Calu3 (cell line): ENCODE measurements around the gene LRFN2. TPM values are rescaled to one million over a fixed set of nuclear protein-coding genes. Genes with fewer than 3 reads are reported as not detected.

Source experiments
- BruUV-seq: library from RNA; stranded (reverse); fragments of 400-500 nt; replicated peaks from 2 replicates; lab custom pipeline; 2021; lab: Mats Ljungman, UMichigan
- CTCF ChIA-PET: fragments of 300-600 bp; sonication (Branson Sonifier 250); formaldehyde crosslinking; loops from one replicate; lab custom pipeline; 2022; ENCODE audit warnings: antibody characterized with exemption; lab: Charles Lee
- DNase-seq: peaks from one replicate; pipeline ENCODE4 v3.0.0; 2022
- H3K27ac Mint-ChIP-seq: one replicate; pipeline ENCODE4 v1.8.0; 2022; ENCODE audit warnings: mixed read lengths; ENCODE audit not compliant: unreplicated experiment
- H3K27me3 Mint-ChIP-seq: one replicate; pipeline ENCODE4 v1.8.0; 2022; ENCODE audit warnings: mixed read lengths; ENCODE audit not compliant: unreplicated experiment
- H3K36me3 Mint-ChIP-seq: one replicate; pipeline ENCODE4 v1.8.0; 2022; ENCODE audit warnings: mild to moderate bottlenecking, moderate library complexity, mixed read lengths; ENCODE audit not compliant: insufficient read depth, unreplicated experiment
- H3K4me1 Mint-ChIP-seq: one replicate; pipeline ENCODE4 v1.8.0; 2022; ENCODE audit warnings: mild to moderate bottlenecking, low read depth, mixed read lengths; ENCODE audit not compliant: unreplicated experiment
- H3K4me3 Mint-ChIP-seq: one replicate; pipeline ENCODE4 v1.8.0; 2022; ENCODE audit warnings: mild to moderate bottlenecking, low read depth, moderate library complexity, mixed read lengths; ENCODE audit not compliant: unreplicated experiment
- H3K9me3 Mint-ChIP-seq: one replicate; pipeline ENCODE4 v1.8.0; 2022; ENCODE audit warnings: low read depth, mixed read lengths; ENCODE audit not compliant: unreplicated experiment
- intact Hi-C: fragments of 100-400 bp; cut with micrococcal nuclease; formaldehyde crosslinking; loops from one replicate; pipeline ENCODE4 v1.10.0; 2022; ENCODE audit not compliant: unreplicated experiment
- total RNA-seq: library from RNA; stranded (reverse); gene quantifications from 2 replicates; pipeline ENCODE4 v1.2.3, GENCODE V29; 2022
- TF ChIP-seq, protein P1 (sequence below): fragments of 200-600 bp; IDR thresholded peaks from one replicate; pipeline ENCODE4 v1.8.0; 2022; ENCODE audit warnings: antibody characterized with exemption; ENCODE audit not compliant: unreplicated experiment

The LRFN2 gene
- total RNA-seq, 1 experiment from 2014 or later = not detected

DNA sequence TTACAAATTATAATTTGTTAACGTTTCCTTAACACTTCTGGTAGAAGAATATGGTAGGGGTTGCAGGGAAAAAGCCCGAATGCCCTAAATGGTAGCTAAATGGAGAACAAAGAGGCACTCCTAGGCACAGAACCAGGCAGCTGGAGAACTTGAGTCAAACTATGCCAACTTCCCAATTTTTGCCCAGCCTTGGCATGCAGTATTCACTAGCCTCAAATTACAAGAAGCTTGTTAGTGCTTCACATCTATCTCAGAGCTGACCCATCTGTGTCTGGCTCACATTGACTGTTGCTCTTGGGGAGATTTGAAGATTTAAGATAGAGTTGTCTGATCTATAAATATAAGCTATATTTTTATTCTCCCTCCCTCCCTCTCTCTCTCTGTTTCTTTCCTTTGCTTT, 19.4 kb upstream of the LRFN2 start:
- no peak for DNase-seq
- peaks cover 95% of the 10 kb centered on the region for H3K27me3 Mint-ChIP-seq
- CTCF ChIA-PET = no interaction called here
- H3K9me3 Mint-ChIP-seq = no peaks in the 10 kb centered on the region
- BruUV-seq = no TSS peak
- intact Hi-C loops = no loop called here
- no peaks in the 10 kb centered on the region for H3K4me1 Mint-ChIP-seq
- H3K36me3 Mint-ChIP-seq = no peaks in the 10 kb centered on the region
- H3K4me3 Mint-ChIP-seq = no peak overlapping the region
- no peak overlapping the region for H3K27ac Mint-ChIP-seq
- TF ChIP-seq, protein P1, sequence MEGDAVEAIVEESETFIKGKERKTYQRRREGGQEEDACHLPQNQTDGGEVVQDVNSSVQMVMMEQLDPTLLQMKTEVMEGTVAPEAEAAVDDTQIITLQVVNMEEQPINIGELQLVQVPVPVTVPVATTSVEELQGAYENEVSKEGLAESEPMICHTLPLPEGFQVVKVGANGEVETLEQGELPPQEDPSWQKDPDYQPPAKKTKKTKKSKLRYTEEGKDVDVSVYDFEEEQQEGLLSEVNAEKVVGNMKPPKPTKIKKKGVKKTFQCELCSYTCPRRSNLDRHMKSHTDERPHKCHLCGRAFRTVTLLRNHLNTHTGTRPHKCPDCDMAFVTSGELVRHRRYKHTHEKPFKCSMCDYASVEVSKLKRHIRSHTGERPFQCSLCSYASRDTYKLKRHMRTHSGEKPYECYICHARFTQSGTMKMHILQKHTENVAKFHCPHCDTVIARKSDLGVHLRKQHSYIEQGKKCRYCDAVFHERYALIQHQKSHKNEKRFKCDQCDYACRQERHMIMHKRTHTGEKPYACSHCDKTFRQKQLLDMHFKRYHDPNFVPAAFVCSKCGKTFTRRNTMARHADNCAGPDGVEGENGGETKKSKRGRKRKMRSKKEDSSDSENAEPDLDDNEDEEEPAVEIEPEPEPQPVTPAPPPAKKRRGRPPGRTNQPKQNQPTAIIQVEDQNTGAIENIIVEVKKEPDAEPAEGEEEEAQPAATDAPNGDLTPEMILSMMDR = no peak

DNA sequence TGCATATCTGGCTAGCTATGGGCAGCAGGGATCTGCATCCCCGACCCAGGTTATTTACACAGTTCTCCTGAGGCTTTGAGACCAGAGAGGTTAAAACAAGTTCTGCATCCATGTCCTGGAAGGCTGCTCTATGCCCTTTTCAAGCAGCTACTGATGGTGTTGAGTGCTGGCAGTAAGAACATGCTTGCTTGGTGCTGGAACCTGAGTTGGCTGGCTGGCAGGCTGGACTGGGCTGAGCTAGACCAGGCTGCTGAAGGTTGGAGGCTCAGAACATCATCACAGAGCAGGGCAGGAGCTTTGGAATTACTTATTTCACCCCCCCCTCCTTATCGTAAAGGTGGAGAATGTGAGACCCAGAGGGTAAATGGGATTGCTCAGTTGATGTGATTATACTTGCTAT, 16.9 kb upstream of the LRFN2 start:
- intact Hi-C loops = no loop called here
- CTCF ChIA-PET = no interaction called here
- no TSS peak for BruUV-seq
- Mint-ChIP-seq H3K36me3 (no peaks in the 10 kb centered on the region), H3K27ac (no peak overlapping the region), H3K9me3 (no peaks in the 10 kb centered on the region), H3K4me1 (no peaks in the 10 kb centered on the region), H3K4me3 (no peak overlapping the region), H3K27me3 (peaks cover 91% of the 10 kb centered on the region)
- TF ChIP-seq, protein P1 = no peak
- no peak for DNase-seq

DNA sequence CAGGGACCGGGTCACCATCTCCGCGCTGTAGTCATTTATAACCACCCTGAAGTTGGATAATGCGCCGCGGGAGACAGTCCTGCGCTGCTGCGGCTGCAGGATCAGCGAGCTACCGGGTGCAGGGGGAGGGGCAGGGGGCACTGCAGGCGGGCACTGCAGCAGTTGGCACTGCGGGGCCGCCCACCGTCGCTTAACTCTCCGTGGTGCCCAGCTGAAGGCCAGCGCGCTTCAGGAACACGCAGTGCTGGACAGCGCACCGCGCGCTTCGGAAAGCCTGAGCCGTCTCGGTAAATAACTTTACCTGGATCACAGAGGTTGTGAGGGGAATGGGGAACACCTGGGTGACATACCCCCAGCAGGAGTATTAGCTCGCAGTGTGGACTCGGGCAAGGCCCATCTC, 12.4 kb upstream of the LRFN2 start:
- DNase-seq = no peak
- BruUV-seq = no TSS peak
- Mint-ChIP-seq H3K4me3 (no peak overlapping the region), H3K4me1 (no peaks in the 10 kb centered on the region), H3K27ac (no peak overlapping the region), H3K9me3 (no peaks in the 10 kb centered on the region), H3K36me3 (no peaks in the 10 kb centered on the region), H3K27me3 (peaks cover 50% of the 10 kb centered on the region)
- CTCF ChIA-PET = no interaction called here
- intact Hi-C loops = no loop called here
- TF ChIP-seq, protein P1 = no peak

GRCh38 chr6:40598516-40598915, 11.4 kb upstream of the LRFN2 start:
- intact Hi-C loops = no loop called here
- no TSS peak for BruUV-seq
- CTCF ChIA-PET = no interaction called here

More at GRCh38 chr6:40598516-40598915, 11.4 kb upstream of the LRFN2 start:
- H3K4me3 Mint-ChIP-seq = no peak overlapping the region
- no peak overlapping the region for H3K27ac Mint-ChIP-seq
- DNase-seq = no peak
- H3K4me1 Mint-ChIP-seq = no peaks in the 10 kb centered on the region
- TF ChIP-seq, protein P1 = no peak
- no peaks in the 10 kb centered on the region for H3K9me3 Mint-ChIP-seq
- peaks cover 40% of the 10 kb centered on the region for H3K27me3 Mint-ChIP-seq
- H3K36me3 Mint-ChIP-seq = no peaks in the 10 kb centered on the region
